ENCODE results near the gene FIBP.
A peak's percentile ranks its signal among the peaks of the same experiment; 100 is the strongest.

The FIBP gene

DNA sequence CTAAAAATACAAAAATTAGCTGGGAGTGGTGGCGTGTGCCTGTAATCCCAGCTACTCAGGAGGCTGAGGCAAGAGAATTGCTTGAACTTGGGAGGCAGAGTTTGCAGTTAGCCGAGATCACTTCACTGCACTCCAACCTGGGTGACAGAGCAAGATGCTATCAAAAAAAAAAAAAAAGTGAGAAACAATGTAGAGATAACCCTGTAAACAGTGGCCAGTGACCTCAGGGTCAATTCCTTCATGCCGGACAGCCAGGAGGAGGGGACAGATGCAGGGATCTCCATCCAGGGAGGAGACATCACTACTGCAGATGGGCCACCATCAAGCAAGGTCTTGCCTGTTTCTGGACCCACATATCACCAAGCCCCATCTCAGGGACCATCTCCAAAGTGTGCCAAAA is 40.5 kb downstream of the FIBP start:
- Histone ChIP-seq H3K27ac (no peak overlapping the region), H3K4me3 (ENCODE audit: low read depth in 1 of 2, low read length in 1 of 2) (no peak overlapping the region), H3K27me3 (no peaks in the 10 kb centered on the region), H3K36me3 (peaks cover 30% of the 10 kb centered on the region), H3K4me1 (ENCODE audit: control insufficient read depth in 1 of 2, insufficient read depth in 1 of 2, low read depth in 1 of 2, low read length in 1 of 2) (no peaks in the 10 kb centered on the region), H3K9me3 (no peaks in the 10 kb centered on the region)
- TF ChIP-seq, protein P1, sequence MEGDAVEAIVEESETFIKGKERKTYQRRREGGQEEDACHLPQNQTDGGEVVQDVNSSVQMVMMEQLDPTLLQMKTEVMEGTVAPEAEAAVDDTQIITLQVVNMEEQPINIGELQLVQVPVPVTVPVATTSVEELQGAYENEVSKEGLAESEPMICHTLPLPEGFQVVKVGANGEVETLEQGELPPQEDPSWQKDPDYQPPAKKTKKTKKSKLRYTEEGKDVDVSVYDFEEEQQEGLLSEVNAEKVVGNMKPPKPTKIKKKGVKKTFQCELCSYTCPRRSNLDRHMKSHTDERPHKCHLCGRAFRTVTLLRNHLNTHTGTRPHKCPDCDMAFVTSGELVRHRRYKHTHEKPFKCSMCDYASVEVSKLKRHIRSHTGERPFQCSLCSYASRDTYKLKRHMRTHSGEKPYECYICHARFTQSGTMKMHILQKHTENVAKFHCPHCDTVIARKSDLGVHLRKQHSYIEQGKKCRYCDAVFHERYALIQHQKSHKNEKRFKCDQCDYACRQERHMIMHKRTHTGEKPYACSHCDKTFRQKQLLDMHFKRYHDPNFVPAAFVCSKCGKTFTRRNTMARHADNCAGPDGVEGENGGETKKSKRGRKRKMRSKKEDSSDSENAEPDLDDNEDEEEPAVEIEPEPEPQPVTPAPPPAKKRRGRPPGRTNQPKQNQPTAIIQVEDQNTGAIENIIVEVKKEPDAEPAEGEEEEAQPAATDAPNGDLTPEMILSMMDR (IDR thresholded peaks at IDR 0.05): no peak

DNA sequence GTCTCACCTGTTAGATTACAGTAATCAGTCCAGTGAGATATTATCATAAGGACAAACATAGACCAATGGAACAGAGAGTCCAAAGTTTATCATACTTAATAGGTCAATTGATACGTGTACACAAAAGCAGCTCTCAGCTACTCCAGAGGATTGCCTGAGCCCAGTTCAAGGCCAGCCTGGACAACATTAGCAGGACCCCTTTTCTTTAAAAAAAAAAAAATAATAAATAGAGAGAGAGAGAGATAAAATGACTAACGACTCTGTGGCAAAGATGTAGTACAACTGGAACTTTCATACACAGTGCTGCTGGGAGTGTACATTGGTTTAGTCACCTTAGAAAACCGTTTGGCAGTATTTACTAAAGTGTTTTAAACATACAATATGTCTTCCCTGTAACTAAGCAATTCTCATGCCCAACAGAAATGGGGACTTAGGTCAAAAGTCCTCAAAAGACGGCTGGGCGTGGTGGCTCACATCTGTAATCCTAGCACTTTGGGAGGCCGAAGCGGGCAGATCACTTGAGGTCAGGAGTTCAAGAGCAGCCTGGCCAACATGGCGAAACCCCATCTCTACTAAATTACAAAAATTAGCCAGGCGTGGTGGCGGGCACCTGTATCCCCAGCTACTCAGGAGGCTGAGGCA is 43.9 kb downstream of the FIBP start:
- no peak overlapping the region for H3K27ac ChIP-seq
- no peak overlapping the region for H3K4me3 ChIP-seq (ENCODE audit: low read depth in 1 of 2, low read length in 1 of 2)
- no peaks in the 10 kb centered on the region for H3K36me3 ChIP-seq
- no peaks in the 10 kb centered on the region for H3K27me3 ChIP-seq
- TF ChIP-seq, protein P1 (IDR thresholded peaks at IDR 0.05): no peak
- no peaks in the 10 kb centered on the region for H3K9me3 ChIP-seq
- no peaks in the 10 kb centered on the region for H3K4me1 ChIP-seq (ENCODE audit: control insufficient read depth in 1 of 2, insufficient read depth in 1 of 2, low read depth in 1 of 2, low read length in 1 of 2)

DNA sequence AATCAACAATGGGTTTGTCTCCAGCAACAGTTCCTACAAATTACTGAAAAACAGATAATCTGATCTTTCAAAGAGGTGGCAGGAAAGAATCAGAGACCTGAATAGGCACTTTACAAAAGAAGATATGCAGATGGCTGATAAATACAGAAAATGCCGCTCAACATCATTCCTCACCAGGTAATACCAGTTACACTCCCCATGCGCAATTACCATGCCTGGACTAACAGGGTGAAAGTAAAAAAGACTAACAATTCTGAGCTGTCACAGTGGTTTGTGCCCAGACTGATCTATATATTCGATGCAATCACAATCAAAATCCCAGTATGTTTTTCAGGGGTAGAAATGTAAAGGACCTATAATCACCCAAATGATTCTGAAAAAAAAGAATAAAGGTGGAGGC is 44.5 kb downstream of the FIBP start:
- H3K27me3 ChIP-seq: no peaks in the 10 kb centered on the region
- no peak overlapping the region for H3K4me3 ChIP-seq (ENCODE audit: low read depth in 1 of 2, low read length in 1 of 2)
- H3K9me3 ChIP-seq: no peaks in the 10 kb centered on the region
- TF ChIP-seq, protein P1 (IDR thresholded peaks at IDR 0.05): no peak
- H3K4me1 ChIP-seq (ENCODE audit: control insufficient read depth in 1 of 2, insufficient read depth in 1 of 2, low read depth in 1 of 2, low read length in 1 of 2): no peaks in the 10 kb centered on the region
- H3K36me3 ChIP-seq: no peaks in the 10 kb centered on the region
- H3K27ac ChIP-seq: no peak overlapping the region

DNA sequence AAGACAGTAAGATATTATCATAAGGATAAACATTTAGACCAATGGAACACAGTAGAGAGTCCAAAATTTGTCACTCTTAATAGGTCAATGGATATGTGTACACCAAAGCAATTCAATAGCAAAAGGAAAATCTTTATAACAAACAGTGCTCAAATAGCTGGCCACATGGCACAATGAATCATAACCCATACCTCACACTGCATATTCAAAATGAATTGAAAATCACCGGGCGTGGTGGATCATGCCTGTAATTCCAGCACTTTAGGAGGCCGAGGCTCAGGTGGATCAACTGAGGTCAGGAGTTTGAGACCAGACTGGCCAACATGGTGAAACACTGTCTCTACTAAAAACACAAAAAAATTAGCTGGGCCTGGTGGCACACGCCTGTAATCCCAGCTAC is 46.1 kb downstream of the FIBP start:
- Histone ChIP-seq H3K9me3 (no peaks in the 10 kb centered on the region), H3K27me3 (no peaks in the 10 kb centered on the region), H3K4me1 (ENCODE audit: control insufficient read depth in 1 of 2, insufficient read depth in 1 of 2, low read depth in 1 of 2, low read length in 1 of 2) (no peaks in the 10 kb centered on the region), H3K36me3 (no peaks in the 10 kb centered on the region), H3K27ac (no peak overlapping the region), H3K4me3 (ENCODE audit: low read depth in 1 of 2, low read length in 1 of 2) (no peak overlapping the region)
- TF ChIP-seq, protein P1 (IDR thresholded peaks at IDR 0.05): no peak

DNA sequence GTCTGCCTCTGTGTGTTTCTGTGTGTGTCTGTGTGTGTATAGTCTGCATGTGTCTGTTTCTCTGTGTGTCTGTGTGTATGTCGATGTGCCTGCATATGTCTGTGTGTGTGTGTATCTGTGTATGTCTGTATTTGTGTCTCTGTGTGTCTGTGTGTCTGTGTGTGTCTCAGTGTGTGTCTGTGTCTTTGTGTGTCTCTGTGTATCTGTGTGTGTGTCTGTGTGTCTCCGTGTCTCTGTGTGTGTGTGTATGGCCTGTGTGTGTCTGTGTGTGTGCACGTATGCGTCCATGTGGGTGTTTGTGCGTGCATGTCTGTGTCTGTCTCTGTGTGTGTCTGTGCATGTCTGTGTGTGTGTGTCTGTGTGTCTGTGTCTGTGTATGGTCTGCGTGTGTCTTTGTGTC is 54.1 kb downstream of the FIBP start:
- TF ChIP-seq, protein P1 (IDR thresholded peaks at IDR 0.05): no peak
- Histone ChIP-seq H3K9me3 (no peaks in the 10 kb centered on the region), H3K4me3 (ENCODE audit: low read depth in 1 of 2, low read length in 1 of 2) (peak overlapping the region; percentile 49 to 57), H3K27me3 (peaks cover 34% of the 10 kb centered on the region), H3K27ac (no peak overlapping the region), H3K36me3 (no peaks in the 10 kb centered on the region), H3K4me1 (ENCODE audit: control insufficient read depth in 1 of 2, insufficient read depth in 1 of 2, low read depth in 1 of 2, low read length in 1 of 2) (peaks cover 16 to 17% of the 10 kb centered on the region in 2 experiments)

Measured in neutrophil (primary cell).